Natural killer cell treated with Interleukin-12 subunit alpha and Interleukin-12 subunit beta and Interleukin-15 and Interleukin-18, amount 100 ng/mL, for 72 hours (primary cell): ENCODE measurements around the gene LY86. TPM values are rescaled to one million over a fixed set of nuclear protein-coding genes. Genes with fewer than 3 reads are reported as not detected.
A peak's percentile ranks its signal among the peaks of the same experiment; 100 is the strongest.

Experiments
- ATAC-seq, 2 donors: fragments of 150-1000 bp; cut with Tn5 transposase in 1 of 2; sonication (Bioruptor Pico), chemical (Tn5 transposase) in 1 of 2; 2 replicates each; pipeline ENCODE4 v1.10.0; 2021
- DNase-seq: peaks from one replicate; pipeline ENCODE4 v3.0.0; 2022; ENCODE audit warnings: low spot score
- H3K27ac Mint-ChIP-seq, 2 donors: 1 replicate in 1 of 2; 2 replicates in 1 of 2; pipeline ENCODE4 v1.8.0; 2022; ENCODE audit warnings: mixed read lengths in 2 of 2, mild to moderate bottlenecking in 1 of 2, moderate library complexity in 1 of 2
- H3K27me3 Mint-ChIP-seq, 2 donors: 1 replicate in 1 of 2; 2 replicates in 1 of 2; pipeline ENCODE4 v1.8.0; 2022; ENCODE audit warnings: mixed read lengths in 2 of 2
- H3K36me3 Mint-ChIP-seq: one replicate; pipeline ENCODE4 v1.8.0; 2022; ENCODE audit warnings: mixed read lengths
- H3K4me1 Mint-ChIP-seq, 2 donors: 1 replicate in 1 of 2; 2 replicates in 1 of 2; pipeline ENCODE4 v1.8.0; 2022; ENCODE audit warnings: low read depth in 2 of 2, mixed read lengths in 2 of 2, mild to moderate bottlenecking in 1 of 2
- H3K4me3 Mint-ChIP-seq: one replicate; pipeline ENCODE4 v1.8.0; 2022; ENCODE audit warnings: mixed read lengths
- H3K9me3 Mint-ChIP-seq: 2 replicates; pipeline ENCODE4 v1.8.0; 2022; ENCODE audit warnings: mixed read lengths
- total RNA-seq, 2 donors: library from RNA; stranded (reverse); gene quantifications; one replicate each; pipeline ENCODE4 v1.2.3, GENCODE V29; 2022

LY86 gene
- total RNA-seq, 2 donors from 2014 or later: 0.61 TPM; not detected in 1

DNA sequence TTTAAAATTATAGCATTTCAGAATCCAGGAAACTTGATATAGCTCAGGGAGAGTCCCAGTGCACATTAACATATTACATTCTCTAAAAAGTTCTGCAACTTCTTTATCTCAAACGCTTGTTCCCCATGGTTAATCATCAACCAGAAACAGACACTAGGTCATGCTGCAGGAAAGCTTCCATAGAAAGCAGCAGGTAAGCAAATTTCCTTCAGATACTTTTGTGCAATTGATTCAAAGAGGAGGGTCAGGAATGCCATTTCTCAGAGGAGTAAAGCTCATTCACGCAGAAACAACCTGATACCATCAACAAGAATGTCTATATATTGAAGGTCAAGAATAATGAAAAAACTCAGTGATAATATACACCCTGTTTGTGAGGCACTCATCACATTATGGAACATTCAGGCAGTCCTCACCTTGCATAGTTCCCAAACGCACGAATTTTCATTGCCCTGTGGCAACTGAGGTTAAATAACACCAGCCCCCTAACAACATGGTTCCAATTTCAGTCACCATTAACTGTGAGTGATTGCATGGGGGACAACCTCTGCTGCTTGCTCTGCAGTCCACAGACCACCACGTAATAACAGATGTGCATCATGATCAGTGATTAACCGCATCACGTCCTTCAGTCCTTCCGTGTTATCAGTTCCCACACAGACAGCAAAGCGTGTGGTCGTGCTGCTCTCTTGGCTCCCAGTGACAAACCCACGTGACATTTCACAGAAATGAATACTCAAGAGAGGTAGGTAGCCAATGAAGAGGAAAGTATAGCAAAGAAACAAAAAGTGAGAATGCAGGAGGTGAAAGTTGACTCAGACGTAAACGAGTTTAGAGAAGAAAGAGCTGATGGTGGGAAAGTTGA, 95.7 kb downstream of the LY86 start:
- H3K4me3 Mint-ChIP-seq: peak overlapping the region; percentile 18
- peaks cover 0 to 9% of the 10 kb centered on the region in 2 donors for H3K27me3 Mint-ChIP-seq
- no peaks in the 10 kb centered on the region for H3K9me3 Mint-ChIP-seq
- H3K36me3 Mint-ChIP-seq: no peaks in the 10 kb centered on the region
- H3K27ac Mint-ChIP-seq: peak overlapping the region in 1 of 2 donors; percentile 33
- DNase-seq (no peak), ATAC-seq (peak; percentile 80 to 88)
- peaks cover 23% of the 10 kb centered on the region in 2 donors for H3K4me1 Mint-ChIP-seq

DNA sequence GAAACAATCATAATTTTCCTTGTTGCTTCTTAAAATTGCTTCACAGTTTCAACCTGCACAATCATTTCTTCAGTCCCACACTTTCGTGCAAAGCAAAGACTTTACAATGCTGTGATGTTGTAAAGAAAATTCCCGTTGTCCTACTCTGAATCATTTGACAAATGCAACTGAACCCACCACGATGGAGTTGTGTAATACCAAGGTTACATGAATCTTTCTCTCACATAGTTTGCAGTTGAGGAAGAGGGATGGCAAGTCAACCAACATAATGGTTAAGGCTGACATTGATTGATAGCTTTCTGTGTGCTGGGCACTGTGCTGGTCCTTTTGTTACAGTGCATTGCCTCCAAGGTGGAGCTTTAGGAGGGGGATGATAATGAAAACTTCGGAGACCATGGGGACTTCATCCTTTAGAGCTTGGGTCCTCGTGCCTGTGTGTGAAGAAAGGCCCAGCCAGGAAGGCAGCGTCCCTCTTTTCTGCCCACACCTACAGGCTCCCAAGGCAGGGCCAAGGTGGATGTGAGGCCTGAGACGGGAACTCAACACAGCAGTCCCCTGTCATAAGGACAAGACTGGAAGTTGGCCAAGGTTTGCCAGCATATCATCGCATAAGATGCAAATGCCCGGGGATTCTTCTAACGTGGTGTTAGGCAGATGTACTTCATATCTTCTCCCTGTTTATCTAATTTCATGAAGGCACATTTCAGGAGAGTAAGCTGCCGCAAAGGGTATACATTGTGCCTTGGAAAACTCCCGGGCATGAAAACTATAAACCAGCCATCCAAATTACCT, 96.9 kb downstream of the LY86 start:
- Mint-ChIP-seq H3K9me3 (no peaks in the 10 kb centered on the region), H3K27me3 (peaks cover 0 to 9% of the 10 kb centered on the region in 2 donors), H3K27ac (peak overlapping the region in 1 of 2 donors; percentile 33), H3K36me3 (no peaks in the 10 kb centered on the region), H3K4me3 (peak overlapping the region; percentile 41), H3K4me1 (peaks cover 23% of the 10 kb centered on the region in 2 donors)
- ATAC-seq: peak; percentile 53 to 62
- DNase-seq: no peak

DNA sequence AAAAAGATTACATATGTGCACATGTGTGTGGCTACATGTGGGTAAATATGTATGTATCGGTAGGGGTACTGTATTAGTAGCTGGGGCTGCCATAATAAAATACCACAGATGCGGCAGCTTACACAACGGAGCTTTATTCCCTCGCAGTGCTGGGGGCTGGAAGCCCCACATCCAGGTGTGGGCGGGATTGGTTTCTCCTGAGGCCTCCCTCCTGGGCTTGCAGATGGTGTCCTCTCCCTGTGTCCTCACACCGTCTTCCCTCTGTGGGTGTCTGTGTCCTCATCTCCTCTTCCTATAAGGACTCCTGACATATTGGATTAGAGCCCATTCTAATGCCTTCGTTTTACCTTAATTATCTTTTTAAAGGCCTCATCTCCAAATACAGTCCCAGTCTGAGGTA, 97.7 kb downstream of the LY86 start:
- Mint-ChIP-seq H3K4me1 (peaks cover 23% of the 10 kb centered on the region in 2 donors), H3K27me3 (peaks cover 0 to 9% of the 10 kb centered on the region in 2 donors), H3K4me3 (no peak overlapping the region), H3K36me3 (no peaks in the 10 kb centered on the region), H3K27ac (no peak overlapping the region), H3K9me3 (no peaks in the 10 kb centered on the region)
- no peak for ATAC-seq
- DNase-seq: no peak

DNA sequence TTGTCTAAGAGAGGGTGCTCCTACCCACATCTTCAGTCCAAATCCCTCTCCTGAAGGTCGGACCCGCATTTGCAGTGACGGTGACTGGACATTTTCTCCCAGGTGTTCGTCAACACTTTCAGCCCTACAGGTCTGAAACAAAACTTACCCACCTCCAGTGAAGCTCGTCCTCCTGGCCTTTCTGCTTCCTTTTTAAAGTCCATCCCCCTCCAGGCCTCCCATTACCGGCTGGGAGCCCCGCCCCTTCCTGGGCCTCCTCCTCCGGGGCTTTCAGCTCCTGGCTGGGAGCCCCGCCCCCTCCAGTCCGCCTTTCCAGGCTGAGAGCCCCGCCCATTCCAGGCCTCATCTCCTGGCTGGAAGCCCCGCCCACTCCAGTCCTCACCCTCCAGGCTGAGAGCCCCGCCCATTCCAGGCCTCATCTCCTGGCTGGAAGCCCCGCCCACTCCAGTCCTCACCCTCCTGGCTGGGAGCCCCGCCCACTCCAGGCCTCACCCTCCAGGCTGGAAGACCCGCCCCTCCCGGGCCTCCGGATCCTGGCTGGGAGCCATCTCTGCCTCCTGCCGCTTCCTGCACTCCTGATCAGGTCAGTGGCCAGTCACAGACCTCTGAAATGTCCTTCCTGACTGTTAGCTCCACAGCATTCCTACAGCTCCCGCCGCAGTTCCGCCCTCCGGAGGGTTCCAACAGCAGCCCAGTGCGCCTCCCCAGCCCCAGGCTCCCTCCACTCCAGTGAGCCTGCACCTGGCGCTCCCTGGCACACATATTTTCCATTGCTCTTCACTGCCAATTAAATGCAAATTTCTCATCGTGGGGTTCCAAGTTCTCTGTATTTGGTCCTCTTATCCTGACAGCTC, 98.5 kb downstream of the LY86 start:
- Mint-ChIP-seq H3K9me3 (no peaks in the 10 kb centered on the region), H3K4me1 (peaks cover 23% of the 10 kb centered on the region in 2 donors), H3K27ac (no peak overlapping the region), H3K36me3 (no peaks in the 10 kb centered on the region), H3K4me3 (no peak overlapping the region), H3K27me3 (peaks cover 0 to 6% of the 10 kb centered on the region in 2 donors)
- ATAC-seq (no peak), DNase-seq (no peak)

DNA sequence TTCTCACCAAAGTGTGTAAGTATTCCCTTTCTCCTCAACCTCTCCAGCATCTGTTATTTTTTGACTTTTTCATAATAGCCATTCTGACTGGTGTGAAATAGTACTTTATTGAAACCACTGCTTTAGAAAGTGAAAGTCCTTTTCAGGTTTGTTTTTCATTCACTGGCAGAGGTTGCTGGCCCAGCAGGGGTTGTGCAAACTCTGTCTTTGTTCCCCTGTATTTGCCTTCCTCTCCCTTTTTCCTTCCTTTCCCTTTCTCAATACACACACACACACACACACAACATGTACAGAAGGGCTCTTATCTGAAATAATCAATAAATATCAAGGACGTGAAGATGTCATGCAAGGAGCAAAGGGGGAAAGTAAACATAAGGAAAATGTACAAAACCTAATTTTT, 99.8 kb downstream of the LY86 start:
- Mint-ChIP-seq H3K9me3 (no peaks in the 10 kb centered on the region), H3K4me3 (no peak overlapping the region), H3K27ac (no peak overlapping the region), H3K4me1 (peaks cover 19 to 23% of the 10 kb centered on the region in 2 donors), H3K36me3 (no peaks in the 10 kb centered on the region), H3K27me3 (peaks cover 0 to 2% of the 10 kb centered on the region in 2 donors)
- DNase-seq (no peak), ATAC-seq (no peak)

DNA sequence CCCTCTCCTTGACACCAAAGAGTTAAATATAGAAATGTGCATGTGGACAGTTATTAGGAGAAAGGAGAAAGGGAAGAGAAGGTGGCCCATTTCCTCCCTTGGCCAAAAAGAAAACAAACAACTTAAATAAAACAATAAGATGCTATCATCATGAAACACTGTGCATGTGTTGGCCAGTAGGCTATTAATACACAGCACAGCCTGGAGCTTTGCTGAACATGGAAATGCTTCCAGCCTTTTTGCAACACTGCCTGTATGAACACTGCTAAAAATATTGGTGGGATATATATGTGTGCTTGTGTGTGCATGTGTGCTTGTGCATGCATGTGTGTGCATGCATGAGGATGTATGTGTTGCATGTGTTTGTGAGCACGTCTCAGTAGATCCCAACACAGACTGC, 100.4 kb downstream of the LY86 start:
- peaks cover 0 to 2% of the 10 kb centered on the region in 2 donors for H3K27me3 Mint-ChIP-seq
- ATAC-seq: no peak
- H3K36me3 Mint-ChIP-seq: no peaks in the 10 kb centered on the region
- DNase-seq: no peak
- H3K27ac Mint-ChIP-seq: no peak overlapping the region
- H3K9me3 Mint-ChIP-seq: no peaks in the 10 kb centered on the region
- H3K4me3 Mint-ChIP-seq: no peak overlapping the region
- H3K4me1 Mint-ChIP-seq: peaks cover 19 to 21% of the 10 kb centered on the region in 2 donors

DNA sequence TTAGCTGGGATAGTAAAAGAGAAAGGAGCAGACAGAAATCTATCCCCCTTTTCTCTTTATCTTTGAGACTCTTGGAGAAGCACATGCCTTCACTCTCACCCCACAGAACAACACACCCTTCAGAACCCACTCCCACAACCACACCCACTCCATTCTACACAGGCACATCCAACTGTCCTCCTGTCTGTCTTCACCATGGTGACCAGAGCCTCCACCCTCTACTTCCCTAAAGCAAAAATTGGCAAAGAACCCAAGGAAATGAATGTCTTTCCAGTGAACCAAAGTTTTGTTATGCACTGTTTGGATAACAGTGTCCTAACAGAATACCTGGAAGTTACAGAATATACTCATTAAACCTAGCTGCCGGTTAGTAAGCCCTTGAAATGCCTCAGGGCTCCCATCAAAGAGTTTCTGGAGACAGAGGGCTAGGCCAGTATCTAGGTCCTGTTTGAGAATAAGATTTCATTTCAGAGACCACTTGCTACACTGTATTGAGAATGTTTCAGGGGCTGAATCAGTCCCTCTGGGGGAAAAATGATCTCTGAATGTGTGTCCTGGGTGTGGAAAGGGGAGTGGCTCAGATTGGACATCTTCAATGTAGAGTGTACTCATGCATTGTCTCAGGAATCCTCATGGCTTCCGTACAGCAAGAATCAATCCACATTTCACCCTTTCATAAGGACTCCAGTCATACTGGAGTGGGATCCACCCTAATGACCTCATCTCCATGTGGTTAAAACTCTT, 101.1 kb downstream of the LY86 start:
- Mint-ChIP-seq H3K36me3 (no peaks in the 10 kb centered on the region), H3K4me1 (peaks cover 15 to 17% of the 10 kb centered on the region in 2 donors), H3K9me3 (no peaks in the 10 kb centered on the region), H3K4me3 (no peak overlapping the region), H3K27ac (no peak overlapping the region), H3K27me3 (peaks cover 0 to 2% of the 10 kb centered on the region in 2 donors)
- ATAC-seq: no peak
- no peak for DNase-seq

DNA sequence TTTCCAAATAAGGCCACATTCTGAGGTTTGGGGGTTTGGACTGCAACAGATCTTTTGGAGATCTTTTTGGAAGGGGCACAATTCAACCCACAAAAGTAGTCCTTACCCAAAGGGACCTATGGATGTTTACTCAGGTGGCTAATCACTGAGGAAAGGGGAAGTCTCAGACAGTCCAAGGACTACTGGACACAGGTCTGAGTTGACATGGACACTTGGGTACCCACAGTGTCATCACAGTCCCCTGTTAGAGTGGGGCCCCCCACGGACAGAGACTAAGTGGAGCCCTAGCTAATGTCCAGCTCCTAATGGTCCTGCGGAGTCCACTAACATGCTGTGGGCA, 101.6 kb downstream of the LY86 start:
- H3K4me1 Mint-ChIP-seq: peaks cover 11 to 15% of the 10 kb centered on the region in 2 donors
- H3K36me3 Mint-ChIP-seq: no peaks in the 10 kb centered on the region
- peaks cover 0 to 2% of the 10 kb centered on the region in 2 donors for H3K27me3 Mint-ChIP-seq
- ATAC-seq (no peak), DNase-seq (no peak)
- no peaks in the 10 kb centered on the region for H3K9me3 Mint-ChIP-seq
- no peak overlapping the region for H3K4me3 Mint-ChIP-seq
- no peak overlapping the region for H3K27ac Mint-ChIP-seq

DNA sequence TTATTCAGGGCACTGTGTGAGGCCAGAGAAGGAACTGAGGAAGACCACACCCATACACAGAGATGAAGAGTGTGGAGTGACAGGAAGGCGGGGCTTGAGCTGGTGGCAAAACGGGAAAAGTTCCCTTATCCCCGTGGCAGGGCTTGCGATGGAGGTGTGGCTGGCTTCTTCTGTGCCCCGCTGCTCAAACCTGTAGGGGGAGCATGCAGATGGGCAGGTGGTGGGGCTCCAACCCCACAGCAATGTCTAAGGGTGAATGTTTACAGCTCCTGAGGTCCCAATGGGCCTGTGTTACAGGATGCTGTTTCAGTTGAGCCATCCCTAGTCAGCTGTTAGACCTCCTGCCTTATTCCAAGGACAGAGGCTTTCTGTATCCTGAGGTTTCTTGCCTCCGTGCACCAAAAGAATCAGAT, 105.9 kb downstream of the LY86 start:
- H3K27ac Mint-ChIP-seq: no peak overlapping the region
- no peaks in the 10 kb centered on the region for H3K36me3 Mint-ChIP-seq
- H3K4me1 Mint-ChIP-seq: no peaks in the 10 kb centered on the region

DNA sequence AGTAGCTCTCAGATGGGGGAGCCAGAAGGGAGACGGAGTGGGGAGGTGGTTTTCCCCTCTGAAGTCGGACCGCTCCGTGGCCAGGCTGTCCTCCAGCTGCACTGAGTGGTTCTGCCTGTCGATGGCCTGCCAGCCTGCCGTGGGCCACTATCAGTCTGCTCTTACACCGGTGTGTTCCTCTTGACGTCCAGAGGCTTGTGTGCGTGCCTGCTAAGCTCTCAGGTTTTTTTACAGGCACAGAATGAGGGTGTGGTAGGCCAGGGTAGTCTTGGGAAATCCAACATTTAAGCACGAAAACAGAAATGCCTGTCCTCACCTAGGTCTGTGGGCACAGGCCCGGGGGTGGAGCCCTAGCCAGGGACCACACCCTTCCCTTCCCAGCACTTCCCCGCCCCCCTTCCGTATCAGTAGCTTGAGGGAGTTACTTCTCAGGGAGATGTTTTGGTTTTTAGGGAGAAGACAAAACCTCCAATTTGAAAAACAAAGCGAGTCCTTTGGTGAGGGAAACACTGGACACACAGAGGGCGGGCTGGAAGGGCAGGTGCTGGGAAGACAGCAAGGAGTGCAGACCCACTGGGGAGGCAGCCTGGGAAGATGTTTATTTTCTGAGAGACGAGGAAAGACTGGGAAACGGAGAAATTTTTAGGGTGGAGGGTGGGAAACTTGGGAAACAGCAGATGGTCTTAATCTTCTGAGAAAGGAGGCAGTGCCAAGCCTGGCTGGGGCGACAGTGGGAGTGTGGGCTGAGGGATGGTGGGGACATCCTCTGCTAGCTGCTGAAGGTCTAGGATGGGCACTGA, 106.5 kb downstream of the LY86 start:
- Mint-ChIP-seq H3K27me3 (peaks cover 6 to 9% of the 10 kb centered on the region in 2 donors), H3K36me3 (no peaks in the 10 kb centered on the region), H3K9me3 (no peaks in the 10 kb centered on the region), H3K27ac (no peak overlapping the region), H3K4me1 (no peaks in the 10 kb centered on the region), H3K4me3 (no peak overlapping the region)
- ATAC-seq: no peak
- no peak for DNase-seq

More for the DNA sequence above, 105.9 kb downstream of the LY86 start:
- DNase-seq: no peak
- Mint-ChIP-seq H3K9me3 (no peaks in the 10 kb centered on the region), H3K4me3 (no peak overlapping the region), H3K27me3 (peaks cover 6 to 7% of the 10 kb centered on the region in 2 donors)
- no peak for ATAC-seq

DNA sequence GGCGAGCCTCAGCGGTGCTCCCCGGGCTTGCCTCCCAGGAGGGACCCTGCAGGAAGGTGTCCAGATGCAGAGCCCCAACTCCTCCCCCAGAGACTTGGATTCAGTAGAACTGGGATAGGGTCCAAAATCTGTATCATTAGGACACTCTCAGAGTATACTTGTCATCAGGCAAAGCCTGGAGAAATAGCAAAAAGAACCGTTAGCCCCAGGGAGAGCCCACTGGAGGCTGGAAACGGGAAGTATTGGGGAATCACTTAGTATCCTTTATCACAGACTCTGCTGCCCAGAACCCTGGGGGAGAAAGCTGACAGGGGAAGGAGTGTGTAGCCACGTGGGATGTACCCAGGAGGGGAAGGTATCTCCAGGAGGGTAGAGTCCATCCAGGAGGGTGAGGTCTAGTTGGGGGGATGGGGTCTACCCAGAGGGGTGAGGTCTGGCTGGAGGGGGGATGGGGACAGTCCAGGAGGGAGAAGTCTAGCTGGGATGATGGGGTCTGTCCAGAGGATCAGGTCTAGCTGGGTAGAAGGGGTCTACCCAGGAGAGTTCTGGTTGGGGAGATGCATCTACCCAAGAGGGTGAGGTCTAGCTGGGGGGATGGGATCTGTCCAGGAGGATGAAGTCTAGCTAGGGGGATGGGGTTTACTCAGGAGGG, 107.2 kb downstream of the LY86 start:
- Mint-ChIP-seq H3K4me3 (no peak overlapping the region), H3K36me3 (no peaks in the 10 kb centered on the region), H3K4me1 (no peaks in the 10 kb centered on the region), H3K27me3 (peaks cover 6 to 9% of the 10 kb centered on the region in 2 donors), H3K9me3 (no peaks in the 10 kb centered on the region), H3K27ac (no peak overlapping the region)
- no peak for DNase-seq
- ATAC-seq: peak; percentile 11 to 29
